CD4-positive, alpha-beta T cell treated with Interleukin-12 subunit alpha and Interleukin-12 subunit beta, for 1 hour (primary cell): ENCODE results near the gene SOX18.

Source experiments
- DNase-seq: peaks from one replicate; pipeline ENCODE4 v3.0.0-alpha.2; 2020

Gene SOX18

DNA sequence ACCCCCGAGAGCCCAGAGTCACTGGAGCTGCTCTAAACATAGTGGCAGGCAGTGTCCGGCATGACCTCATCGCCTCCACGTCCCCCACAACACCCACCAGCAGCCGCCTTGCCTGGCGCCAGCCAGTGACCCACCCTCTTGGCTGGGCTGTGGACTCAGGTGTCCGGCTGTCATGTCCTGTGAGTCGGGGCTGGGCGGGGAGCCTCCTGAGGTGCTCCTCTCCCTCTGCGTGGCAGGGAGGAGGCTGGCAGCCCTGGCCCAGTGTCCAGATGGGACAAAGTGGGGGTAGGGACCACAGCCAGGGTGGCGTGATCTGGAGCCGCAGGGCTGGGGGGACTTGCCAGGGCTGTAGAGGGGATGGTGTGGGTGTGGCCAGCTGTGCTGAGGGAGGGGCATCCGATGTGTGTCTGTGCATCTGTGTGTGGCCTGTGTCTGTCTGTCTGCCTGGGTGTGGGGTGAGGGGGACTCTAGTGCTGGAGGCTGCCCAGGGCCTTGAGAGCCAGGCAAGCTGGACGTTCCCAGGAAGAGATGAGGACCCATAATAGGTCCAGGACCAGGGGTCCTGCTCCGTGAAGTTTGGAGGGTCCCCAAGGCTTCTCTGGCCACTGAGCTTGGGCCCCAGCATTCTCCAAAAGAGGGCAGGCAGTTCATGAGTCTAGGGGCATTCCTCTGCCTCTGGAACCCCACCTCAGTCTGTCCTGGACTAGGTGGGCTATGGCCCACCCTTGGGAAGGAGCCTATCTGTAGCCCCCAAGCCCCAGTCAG, 2.3 kb upstream of the SOX18 start:
- no peak for DNase-seq

- no peak for DNase-seq
Measured at GRCh38 chr20:64051033-64051452, 1.6 kb upstream of the SOX18 start.

DNA sequence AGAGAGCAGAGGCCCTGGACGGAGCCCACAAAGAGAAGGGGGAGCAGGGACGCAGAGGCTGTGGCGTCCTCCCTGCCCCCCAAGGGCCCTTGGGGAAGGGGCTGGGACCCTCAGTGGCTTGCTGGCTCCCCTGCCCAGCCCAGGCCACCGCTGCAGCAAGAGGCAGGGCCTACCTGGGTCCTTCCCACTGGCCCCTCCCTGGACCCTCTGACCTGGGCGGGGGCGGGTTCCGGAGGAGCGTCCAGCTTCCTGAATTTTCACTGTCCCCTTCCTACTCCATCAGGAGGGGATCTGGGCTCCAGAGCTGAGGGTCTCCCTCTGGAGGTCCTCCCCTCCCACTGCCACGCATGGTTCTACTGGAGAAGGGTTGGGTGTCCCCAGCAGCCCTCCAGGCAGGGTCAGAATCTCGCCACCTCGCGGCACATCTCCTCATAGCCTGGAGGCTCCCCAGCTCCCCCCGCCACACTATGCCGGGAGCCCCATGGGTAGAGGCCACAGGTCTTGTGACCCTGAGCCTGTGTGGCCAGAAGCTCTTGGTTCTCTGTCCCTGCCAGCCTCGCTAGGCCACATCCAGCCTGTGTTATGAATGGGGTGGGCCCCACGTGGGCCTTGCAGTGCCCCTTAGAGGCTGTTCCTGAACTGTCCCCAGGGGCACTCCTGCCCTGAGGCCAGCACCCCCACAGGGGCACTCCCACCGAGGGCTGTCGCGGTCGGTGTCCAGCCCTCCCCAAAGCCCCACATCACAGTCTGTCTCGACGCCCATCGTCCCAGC, 1.0 kb upstream of the SOX18 start:
- DNase-seq = no peak

DNA sequence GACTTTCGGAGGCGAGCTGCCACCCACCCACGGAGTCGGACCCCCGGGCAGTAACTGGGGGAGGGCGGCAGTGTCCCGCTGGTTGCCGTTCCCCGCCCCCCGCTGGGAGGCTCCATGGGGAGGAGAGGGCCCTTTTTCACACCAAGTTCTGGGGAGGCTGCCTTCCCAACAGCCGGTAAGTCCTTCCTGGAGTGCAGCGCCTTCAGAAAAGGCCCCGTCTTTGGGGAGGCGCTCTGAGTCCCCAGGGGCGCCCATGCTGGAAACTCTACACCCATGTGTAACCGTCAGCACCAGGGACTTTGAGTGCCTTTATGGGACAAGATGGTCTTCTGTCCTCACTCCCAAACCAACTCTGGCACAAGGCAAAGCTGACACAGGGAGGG, 430 bp upstream of the SOX18 start:
- DNase-seq = no peak

DNA sequence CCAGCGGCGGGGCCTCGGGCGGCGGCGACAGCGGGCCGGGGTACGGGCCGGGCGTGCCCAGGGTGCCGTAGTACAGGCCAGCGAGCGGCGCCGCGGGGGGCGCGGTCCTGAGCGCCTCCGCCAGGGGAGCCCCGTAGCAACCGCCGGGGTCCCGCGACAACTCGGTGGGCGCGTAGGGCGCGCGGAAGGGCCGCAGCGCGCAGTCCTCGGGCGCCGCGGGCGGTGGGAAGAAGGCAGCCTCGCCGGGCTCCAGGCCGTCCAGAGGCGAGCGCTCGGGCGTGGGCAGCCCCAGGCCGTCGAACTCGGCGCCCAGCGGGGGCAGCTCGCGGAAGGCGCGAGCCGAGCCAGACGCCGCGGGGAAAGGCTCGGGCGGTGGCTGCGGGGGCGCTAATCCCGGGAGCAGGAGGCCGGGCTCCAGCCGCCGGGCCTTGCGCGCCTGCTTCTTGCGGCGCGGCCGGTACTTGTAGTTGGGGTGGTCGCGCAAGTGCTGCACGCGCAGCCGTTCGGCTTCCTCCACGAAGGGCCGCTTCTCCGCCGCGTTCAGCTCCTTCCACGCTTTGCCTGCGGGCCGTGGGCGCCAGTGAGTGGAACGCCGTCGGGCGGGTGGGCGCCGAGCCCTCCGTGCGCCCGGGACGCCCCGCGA, 916 bp downstream of the SOX18 start:
- no peak for DNase-seq

- no peak for DNase-seq
Measured at GRCh38 chr20:64047968-64048401, 1.5 kb downstream of the SOX18 start.

DNA sequence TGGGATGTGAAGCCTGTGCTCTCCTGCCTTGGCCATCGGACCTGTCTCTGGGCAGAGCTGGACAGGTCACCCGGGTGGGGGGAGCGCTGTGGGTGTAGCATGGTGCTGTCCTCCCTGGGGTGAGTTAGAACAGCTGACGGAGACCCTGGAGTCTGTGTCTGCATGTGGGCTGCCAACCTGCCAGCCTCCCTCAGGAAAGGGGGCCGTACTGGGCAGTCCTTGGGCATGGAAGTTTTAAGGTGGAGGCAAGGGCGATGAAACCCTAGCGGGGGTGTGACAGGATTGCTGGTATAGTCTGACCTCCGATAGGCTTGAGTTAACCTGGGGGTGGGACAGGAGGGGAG, 2.4 kb downstream of the SOX18 start:
- DNase-seq = no peak

DNA sequence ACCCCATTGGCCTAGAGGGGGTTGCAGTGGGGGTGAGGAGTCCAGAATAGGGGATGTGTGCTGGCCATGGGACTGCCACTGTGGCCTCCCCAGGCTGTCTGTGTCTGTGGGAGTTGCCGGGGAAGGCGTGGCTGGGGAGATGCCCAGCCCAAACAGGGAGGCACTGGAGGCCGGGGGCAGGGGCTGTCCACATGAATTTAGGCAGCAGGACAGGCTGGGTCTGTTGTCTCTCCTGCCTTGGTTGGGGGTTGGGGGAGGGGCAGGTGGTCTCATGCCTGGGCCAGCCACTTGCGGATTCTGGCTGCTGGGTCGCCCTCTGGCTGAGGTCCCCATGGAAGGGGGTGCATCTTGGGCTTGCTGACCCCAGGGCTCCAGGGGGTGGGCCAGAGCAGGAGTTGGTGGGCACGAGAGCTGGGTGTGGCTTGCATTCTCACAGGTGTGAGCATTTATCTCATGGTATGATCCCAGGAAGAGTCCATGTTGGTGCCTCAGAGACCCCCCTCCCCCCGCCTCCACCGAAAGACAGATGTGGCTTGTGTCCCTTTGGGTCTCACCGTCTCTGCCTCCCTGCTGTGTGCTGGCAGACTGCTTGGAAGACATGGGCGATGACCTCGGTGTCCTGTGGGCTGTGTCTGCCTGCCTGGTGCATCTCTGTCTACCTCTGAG, 4.0 kb downstream of the SOX18 start:
- DNase-seq = no peak

DNA sequence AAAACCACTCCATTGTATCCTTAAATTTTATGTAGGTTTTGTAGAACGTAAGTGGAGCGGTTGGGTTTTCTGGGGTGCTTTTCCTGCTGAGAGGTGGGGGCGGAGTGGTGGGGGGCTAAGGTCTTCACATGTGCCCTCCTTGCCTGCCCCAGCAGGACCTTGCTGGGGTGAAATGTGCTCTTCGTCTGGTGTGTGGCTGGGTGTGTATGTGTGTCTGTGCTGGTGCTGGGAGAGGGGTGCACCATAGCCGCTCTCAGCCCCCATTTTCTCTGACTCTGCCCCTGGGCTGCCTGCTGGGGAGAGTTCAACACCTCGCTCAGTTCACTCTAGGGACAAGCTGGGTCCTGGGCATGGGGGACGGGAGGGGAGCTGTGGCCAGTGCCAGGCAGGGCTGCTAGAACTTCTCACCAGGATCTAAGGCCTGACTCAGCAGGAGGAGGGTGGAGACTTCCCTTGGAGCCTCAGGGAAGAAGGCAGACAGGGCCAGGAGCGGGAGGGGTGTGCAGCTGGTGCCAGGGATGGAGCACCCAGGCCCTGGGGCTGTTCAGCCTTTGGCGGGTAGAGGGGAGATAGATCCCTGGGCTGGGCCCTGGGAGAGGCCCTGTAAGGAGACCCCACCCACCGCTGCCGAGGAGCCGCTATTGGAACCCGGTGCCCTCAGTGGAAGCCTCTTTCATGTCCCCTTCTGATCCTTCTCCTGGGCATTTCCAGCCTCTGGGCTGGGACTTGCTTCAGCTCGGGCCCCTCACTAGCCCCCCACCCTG, 4.8 kb downstream of the SOX18 start:
- no peak for DNase-seq

DNA sequence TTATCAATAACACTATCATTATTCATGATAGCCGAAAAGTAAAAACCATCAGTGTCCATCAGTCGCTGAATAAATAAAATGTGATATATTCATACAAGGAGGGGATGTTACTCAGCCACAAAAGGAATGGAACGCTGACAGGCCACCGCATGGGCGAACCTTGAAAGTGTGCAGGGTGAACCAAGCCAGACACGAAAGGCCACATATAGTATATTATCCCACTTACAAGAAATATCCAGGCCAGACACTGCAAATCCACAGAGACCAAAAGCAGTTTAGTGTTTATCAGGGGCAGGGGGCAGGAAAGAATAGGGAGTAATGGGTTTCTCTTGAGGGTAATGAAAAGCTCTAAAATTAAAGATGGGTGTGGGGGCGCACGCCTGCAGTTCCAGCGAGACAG, 5.7 kb downstream of the SOX18 start:
- no peak for DNase-seq

DNA sequence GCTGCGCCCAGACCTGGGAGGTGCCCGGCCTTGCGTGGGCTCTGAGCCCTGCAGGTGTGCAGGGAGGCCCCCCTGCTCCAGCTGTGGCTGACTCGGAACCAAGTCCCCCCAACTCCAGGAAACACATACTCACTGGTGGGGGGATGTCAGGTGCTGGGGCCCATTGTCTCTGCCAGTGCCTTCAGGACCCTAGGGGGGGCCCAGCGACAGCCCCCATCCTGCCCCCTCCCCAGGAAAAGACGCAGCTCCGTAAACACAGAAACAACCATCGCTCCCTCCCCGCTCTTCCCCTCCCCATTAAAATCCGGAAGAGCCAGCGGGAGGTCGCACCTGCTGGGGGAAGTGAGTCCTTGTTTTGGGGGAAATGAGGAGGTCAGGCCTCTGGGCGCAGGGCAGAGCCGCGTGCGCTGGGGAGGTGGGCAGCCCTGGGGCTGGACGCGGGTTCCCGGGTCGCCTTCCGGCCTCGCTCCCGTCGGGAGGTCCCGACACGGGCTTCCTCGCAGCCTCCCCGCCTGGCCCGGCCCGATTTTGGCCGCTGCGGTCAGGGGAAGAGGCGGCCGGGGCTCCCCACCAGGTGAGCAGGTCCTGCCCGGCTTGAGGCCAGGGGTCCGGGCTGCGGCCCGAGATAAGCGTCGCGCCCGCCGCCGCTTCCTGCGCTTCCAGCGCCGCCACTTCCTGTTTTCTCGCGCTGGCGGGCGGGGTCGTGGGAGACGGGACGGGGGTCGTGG, 7.2 kb downstream of the SOX18 start:
- no peak for DNase-seq

DNA sequence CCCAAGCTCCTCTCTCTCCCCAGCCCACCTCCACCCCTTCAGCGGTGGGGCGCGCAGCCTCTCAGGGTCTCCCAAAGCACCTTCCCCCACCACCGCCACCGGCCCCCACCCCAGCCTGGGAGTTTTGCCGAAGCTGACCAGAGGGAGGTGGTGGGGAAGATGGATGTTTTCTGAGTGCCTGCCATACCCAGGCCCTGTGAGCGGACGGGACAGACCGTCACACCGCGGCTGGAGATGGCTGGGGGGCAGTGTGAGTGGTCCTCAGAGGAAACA, 7.7 kb downstream of the SOX18 start:
- DNase-seq = no peak

DNA sequence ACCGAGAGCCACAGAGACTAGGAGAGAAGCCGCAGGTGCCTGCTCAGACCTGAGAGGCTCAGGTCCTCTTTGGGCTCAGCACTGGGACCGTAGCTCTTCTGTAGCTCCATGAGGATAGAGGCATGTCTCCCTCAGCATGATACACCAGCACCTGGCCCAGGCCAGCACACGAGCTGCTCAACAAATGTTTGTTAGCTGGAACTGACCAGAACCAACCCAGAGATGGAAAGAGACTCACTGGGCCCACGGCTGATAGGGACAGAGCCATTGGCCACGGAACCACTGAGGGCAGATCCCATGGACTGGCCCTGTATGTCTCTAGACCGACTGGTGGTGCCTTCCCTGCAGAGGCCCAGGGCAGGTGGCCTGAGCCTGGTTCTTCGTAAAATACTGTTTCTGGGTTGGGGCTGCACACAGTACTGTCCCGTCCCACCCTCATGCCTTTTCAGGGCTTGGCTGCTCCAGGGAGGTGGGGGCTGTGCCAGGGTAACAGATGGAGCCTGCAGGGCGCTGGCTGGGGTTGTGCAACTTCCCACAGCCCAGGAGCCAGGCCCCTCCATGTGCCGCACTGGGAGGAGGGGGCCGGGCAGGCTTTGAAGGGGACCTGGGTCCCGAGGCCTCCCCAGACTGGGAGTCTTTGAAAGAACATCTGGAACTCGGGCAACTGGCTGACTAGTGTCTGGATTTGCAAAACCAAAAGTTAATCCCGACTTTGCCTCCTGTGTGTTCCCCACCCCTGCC, 8.2 kb downstream of the SOX18 start:
- no peak for DNase-seq

- DNase-seq = no peak
Measured at GRCh38 chr20:64040231-64041039, 9.0 kb downstream of the SOX18 start.

- DNase-seq = no peak
Measured at GRCh38 chr20:64039293-64040160, 9.9 kb downstream of the SOX18 start.

DNA sequence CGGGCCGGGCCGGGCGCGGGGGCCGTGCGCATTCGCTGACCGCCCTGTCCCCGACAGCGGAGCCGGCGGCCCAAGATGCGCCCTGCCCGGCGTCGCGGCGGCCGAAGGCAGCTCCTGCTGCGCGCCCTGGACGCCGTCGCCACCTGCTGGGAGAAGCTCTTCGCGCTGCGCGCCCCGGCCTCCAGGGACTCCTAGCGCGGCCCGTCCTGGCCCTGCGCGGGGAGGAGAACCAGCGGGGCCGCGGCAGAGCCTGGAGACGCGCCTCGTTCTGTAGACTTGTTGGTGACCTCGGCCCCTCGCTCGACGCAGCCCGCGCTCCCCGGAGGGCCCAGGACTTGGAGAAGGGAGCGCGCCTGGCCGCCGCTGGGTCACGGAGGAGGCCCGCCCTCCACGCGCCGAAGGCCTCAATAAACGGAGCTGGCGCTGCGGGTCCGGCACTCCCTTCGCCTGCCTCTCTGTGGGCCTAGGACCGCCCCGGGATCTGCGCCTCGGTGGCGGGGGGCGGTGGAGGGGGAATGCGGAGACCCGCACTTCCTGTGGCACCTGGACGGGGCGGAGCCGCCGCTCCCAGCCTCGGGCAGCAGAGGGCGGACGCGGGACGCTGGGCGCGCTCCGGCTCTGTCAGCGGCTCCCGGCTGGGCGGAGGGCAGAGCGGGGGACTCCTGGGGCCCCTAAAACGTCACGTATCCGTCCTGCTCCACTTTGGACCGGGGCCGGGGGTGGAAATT, 10.7 kb downstream of the SOX18 start:
- DNase-seq = peak; percentile 81

DNA sequence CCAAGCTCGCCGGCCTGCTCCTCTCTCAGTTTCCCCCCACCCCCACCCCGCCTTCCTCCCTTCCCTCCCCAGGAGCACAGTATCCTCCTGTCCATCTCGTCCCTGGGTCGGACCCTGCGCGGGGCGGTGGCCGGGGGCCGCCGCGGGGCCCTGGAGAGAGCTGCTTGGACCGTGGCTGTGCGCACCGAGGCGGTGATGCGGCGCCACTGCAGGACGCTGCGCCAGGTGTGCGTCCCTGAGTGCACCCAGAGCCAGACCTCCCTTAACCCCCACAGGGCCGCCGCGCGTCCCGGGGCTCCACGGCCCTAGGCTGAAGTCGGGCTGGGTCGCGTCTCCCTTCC, 11.2 kb downstream of the SOX18 start:
- no peak for DNase-seq

DNA sequence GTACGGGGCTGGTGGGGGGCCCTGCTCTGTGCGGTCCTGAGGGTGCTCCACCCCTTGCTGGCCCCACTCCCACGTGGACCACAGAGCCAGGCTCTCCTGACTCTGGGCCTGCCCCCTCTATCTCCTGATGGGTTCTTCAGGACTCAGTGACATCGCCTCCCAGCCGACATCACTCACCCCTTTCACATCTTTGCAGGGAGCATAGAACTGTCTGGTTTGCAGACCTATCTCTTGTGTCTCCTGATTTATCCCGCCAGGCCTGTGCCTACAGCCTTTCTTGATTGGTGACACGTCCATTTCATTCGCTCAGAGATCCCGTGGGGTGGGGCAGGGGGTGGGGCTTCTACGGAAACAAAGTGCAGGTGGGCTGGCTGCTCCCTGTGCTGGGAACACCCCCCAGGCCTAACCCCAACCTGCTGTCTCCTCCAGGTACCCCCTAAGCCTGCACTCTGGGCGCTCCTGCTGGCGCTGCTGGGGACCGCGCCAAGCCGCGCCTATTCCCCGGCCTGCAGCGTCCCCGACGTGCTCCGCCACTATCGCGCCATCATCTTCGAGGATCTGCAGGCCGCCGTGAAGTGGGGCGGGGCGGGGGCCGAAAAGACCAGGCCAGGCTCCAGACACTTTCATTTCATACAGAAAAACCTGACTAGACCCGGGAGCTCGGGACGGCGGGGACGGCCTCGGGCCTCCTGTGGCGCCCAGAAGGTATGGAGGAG, 11.8 kb downstream of the SOX18 start:
- DNase-seq = no peak

- no peak for DNase-seq
Measured at GRCh38 chr20:64037199-64037497, 12.3 kb downstream of the SOX18 start.
